HG02943 (cell line): ENCODE data around the gene MAST1.
"Not testable (repeated sequence)": the region's sequence is repeated elsewhere in the genome, so short reads cannot be mapped to it uniquely, and the experiment has no call there.

Experiments used
- ATAC-seq: cut with Tn5 transposase; IDR thresholded peaks from one replicate; pipeline ENCODE4 v1.9.1; 2021; ENCODE audit warnings: mild to moderate bottlenecking, low read depth, moderate library complexity; ENCODE audit not compliant: unreplicated experiment

Gene MAST1

DNA sequence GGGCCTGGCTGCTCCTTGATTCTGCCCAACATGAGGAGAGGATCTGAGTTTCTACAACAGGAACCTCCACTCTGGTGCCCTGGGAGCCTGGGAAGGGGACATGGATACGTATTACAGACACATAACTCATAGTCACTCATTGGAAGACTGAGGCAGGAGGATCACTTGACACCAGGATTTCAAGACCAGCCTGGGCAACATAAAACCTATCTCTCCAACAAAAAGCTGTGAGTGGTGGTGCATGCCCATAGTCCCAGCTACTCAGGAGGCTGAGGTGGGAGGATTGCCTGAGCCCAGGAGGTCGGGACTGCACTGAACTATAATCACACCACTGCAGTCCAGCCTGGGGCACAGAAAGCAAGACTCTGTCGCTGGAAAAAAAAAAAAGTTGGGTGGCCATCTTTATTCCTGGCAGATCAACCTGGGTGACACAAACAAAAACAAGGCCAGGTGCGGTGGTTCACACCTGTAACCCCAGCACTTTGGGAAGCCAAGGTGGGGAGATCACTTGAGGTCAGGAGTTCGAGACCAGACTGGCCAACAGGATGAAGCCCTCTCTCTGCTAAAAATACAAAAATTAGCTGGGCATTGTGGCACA lies 49.8 kb downstream of the MAST1 start:
- no peak for ATAC-seq

GRCh38 chr19:12890299-12890786 lies 52.0 kb downstream of the MAST1 start:
- ATAC-seq = not testable (repeated sequence)

- ATAC-seq = peak; percentile 88
Measured at GRCh38 chr19:12890787-12891552, 52.7 kb downstream of the MAST1 start, which contains the start of gene GCDH. GCDH (plus strand) TSS chr19:12891160; CDS start chr19:12891305, 145 bp downstream.

GRCh38 chr19:12891553-12892021 lies 53.3 kb downstream of the MAST1 start:
- no peak for ATAC-seq

- no peak for ATAC-seq
Measured at GRCh38 chr19:12893582-12893981, 55.3 kb downstream of the MAST1 start.

DNA sequence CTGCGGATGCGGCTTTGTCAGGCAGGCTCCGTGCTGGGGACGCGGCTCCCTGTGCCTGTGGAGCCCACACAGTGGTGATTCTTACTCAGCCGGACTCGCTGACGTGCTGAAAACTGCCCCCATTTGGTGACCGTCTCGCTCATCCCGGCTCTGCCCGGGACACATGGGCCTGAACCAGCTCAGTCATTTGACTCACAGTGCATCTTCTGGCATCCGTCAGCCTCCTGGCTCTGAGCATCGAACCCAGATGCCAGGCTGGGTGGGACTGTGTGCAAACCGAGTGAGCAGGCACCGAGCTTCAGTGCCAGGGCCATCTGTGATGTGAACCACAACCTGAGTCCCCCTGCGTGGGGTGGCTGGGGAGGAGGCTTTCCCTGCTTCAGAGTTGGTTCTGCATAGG lies 58.1 kb downstream of the MAST1 start:
- no peak for ATAC-seq

GRCh38 chr19:12899891-12900518 lies 61.7 kb downstream of the MAST1 start:
- peak; percentile 77 for ATAC-seq

- ATAC-seq = no peak
Measured at GRCh38 chr19:12907166-12907565, 68.9 kb downstream of the MAST1 start.

DNA sequence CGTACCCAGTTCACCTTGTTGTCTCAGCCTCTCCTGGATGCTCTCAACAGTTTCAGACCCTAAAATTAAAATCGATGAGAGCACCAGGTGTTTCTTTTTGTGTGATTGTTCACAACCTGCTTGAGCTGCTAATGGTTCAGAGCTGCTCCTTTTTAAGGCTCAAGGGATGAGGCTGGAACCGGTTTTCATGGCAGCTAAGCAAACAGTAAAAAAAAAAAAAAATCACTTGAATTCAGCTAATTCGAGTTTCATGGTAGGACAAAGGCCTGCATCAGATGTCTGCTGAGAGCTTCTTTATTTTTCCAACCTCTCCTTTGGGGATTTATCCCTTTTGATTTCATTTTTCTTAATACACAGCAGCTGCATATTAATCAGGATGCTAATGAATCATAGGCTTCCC lies 74.3 kb downstream of the MAST1 start:
- ATAC-seq = no peak

GRCh38 chr19:12913011-12913561 lies 74.8 kb downstream of the MAST1 start:
- ATAC-seq = no peak

DNA sequence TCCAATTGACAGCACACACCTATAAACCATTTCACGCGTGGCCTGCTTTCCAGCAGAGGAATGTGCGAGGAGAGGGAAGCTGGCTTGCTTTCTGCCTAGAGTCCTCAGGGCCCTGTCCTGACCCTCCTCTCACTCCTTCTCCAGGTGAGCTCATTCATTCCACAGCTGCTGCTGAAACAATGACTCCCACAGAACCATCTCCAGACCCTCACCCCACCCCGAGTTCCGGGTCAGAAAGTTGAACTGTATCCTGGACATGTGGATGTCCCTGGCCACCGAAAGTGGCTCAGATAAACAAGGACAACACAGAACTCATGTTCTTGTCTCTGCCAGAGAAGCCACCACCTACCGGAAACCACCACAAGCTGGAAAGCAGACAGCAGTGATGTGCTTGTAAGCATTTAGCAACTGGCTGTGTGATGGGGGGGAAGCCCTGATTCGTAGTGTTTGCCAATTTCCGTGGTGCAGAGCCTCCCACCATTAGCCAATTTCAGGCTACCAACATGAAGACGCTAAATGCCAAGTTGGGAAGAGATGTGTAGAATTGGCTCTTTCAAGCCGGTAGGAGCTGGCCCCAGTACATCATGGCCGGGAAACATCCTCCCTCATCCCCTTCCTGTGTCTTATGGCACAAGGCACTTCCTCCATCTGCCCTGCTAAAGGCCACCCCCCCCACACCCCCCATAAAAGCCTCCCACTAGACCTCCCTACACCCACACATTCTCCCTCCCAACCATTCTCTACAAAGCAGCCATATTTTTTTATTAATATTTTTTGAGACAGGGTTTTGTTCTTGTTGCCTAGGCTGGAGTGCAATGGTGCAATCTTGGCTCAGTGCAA lies 75.8 kb downstream of the MAST1 start:
- ATAC-seq = no peak

DNA sequence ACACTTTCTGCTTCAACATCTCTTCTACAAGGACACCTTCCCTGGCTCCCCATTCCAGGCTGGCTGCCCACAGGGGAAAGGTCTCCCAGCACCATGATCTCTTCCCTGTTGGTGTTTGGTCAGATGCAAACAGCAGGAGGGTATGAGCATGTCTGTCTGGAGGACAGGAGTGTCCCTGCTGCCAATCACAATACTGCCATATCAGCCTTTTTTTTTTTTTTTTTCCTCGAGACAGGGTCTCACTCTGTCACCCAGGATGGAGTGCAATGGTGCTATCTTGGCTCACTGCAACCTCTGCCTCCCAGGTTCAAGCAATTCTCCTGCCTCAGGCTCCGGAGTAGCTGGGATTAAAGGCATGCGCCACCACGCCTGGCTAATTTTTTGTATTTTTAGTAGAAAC lies 77.5 kb downstream of the MAST1 start:
- ATAC-seq = not testable (repeated sequence)

DNA sequence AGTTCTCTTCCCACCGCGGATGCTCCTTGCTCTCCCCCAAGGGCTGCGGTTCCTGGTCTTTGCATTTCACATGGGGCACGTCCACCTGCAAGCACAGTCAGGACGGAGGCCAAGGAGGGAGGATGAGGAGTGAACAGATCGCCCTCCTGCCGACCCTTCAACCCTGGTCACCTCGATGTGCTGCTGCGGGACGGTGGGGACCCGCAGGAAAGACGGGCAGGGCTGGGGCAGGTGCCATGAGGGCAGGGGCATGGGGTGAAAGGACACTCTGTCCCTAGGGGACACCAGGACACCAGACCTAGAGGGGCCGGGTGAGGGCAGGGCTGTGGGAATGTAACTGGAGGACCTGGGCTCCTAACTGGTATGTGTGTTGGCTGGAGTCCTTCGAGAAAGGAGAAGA lies 79.9 kb downstream of the MAST1 start:
- ATAC-seq = no peak

DNA sequence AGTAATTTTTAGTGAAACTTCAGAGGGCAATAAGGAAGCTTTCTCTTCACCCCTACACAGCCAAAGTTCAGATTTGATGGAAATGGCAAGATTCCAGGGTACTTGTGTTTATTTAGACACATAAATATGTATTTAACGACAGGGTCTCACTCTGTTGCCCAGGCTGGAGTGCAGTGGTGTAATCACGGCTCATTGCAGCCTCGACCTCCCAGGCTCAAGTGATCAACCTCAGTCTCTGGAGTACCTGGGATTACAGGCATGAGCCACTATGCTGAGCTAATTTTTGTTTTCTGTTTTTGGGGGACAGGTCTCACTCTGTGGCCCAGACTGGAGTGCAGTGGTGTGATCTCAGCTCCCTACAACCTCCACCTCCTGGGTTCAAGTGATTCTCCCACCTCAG lies 82.7 kb downstream of the MAST1 start:
- ATAC-seq = no peak

DNA sequence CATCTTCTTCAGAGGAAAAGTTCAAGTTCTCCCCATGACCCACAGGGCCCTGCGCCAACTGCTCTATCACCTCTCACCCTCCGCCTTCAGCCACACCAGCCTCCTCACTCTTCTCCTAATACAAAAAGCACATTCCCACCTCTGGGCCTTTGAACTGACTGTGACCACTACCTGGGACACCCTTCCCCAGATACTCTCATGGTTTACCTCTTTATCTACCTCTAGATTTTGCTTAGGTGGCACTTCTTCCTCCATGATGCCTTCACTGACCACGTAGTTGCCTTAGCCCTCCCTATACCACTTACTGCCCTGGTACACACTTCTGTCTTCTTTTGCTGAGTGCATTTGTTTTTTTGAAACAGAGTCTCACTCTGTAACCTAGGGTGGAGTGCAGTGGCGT lies 84.6 kb downstream of the MAST1 start:
- no peak for ATAC-seq
